GM23248 (cell line): ENCODE data around the gene PDE6B. TPM values are rescaled to one million over a fixed set of nuclear protein-coding genes. Genes with fewer than 3 reads are reported as not detected.

Experiments
- DNase-seq: peaks from one replicate; pipeline ENCODE4 v3.0.0-alpha.2; 2015
- H2AFZ ChIP-seq: fragments of 200-600 bp; sonication (generic); 2 replicates; pipeline ENCODE4 v1.6.1; 2016; ENCODE audit warnings: antibody characterized with exemption
- H3F3A ChIP-seq: fragments of 200-600 bp; sonication (generic); 2 replicates; pipeline ENCODE4 v1.6.1; 2016; ENCODE audit warnings: mild to moderate bottlenecking, antibody characterized with exemption, mixed run types; ENCODE audit not compliant: insufficient read depth
- H3K27ac ChIP-seq: fragments of 200-600 bp; sonication (generic); 2 replicates; pipeline ENCODE4 v1.5.1; 2016; ENCODE audit warnings: mild to moderate bottlenecking
- H3K27me3 ChIP-seq: fragments of 200-600 bp; sonication (generic); replicated peaks from 2 replicates; pipeline ENCODE4 v1.6.1; 2016; ENCODE audit warnings: mild to moderate bottlenecking; ENCODE audit not compliant: insufficient read depth
- H3K36me3 ChIP-seq: fragments of 200-600 bp; sonication (generic); 2 replicates; pipeline ENCODE4 v1.6.1; 2016; ENCODE audit warnings: low read depth, mild to moderate bottlenecking
- H3K4me1 ChIP-seq: fragments of 200-600 bp; sonication (generic); 2 replicates; pipeline ENCODE4 v1.6.1; 2016; ENCODE audit warnings: mild to moderate bottlenecking; ENCODE audit not compliant: insufficient read depth
- H3K4me2 ChIP-seq: fragments of 200-600 bp; sonication (generic); one replicate; pipeline ENCODE4 v1.6.1; 2016; ENCODE audit warnings: mild to moderate bottlenecking; ENCODE audit not compliant: unreplicated experiment
- H3K4me3 ChIP-seq: fragments of 200-600 bp; sonication (generic); 2 replicates; pipeline ENCODE4 v1.5.1; 2016; ENCODE audit warnings: mild to moderate bottlenecking
- H3K79me2 ChIP-seq: fragments of 200-600 bp; sonication (generic); 2 replicates; pipeline ENCODE4 v1.6.1; 2016; ENCODE audit warnings: mild to moderate bottlenecking; ENCODE audit not compliant: insufficient read depth
- H3K9ac ChIP-seq: fragments of 200-600 bp; sonication (generic); 2 replicates; pipeline ENCODE4 v1.6.1; 2016; ENCODE audit warnings: mild to moderate bottlenecking
- H3K9me2 ChIP-seq: fragments of 200-600 bp; sonication (generic); 2 replicates; pipeline ENCODE4 v1.6.1; 2016; ENCODE audit warnings: mixed run types, mild to moderate bottlenecking, moderate library complexity; ENCODE audit not compliant: insufficient read depth
- H3K9me3 ChIP-seq: fragments of 200-600 bp; sonication (generic); one replicate; pipeline ENCODE4 v1.6.1; 2017; ENCODE audit warnings: low read depth
- H4K20me1 ChIP-seq: fragments of 200-600 bp; sonication (generic); 2 replicates; pipeline ENCODE4 v1.6.0; 2016; ENCODE audit not compliant: insufficient read depth
- EZH2 ChIP-seq: fragments of 200-600 bp; sonication (generic); IDR thresholded peaks from 2 replicates; pipeline ENCODE4 v1.6.1; 2018; ENCODE audit warnings: antibody characterized with exemption, mild to moderate bottlenecking; ENCODE audit not compliant: insufficient read depth, poor library complexity, severe bottlenecking
- EZH2phosphoT487 ChIP-seq: fragments of 200-600 bp; sonication (generic); IDR thresholded peaks from 2 replicates; pipeline ENCODE4 v1.6.1; 2018; ENCODE audit warnings: antibody characterized with exemption, moderate library complexity, mild to moderate bottlenecking, low read depth; ENCODE audit not compliant: insufficient read depth
- WGBS, 2 experiments: methylation state at CpG; one replicate each; pipeline ENCODE4 v1.1.6; 2015 to 2017; ENCODE audit warnings: low lambda C conversion rate in 2 of 2, low coverage in 1 of 2; ENCODE audit errors: missing lambda C conversion rate in 2 of 2; 5-methylcytosine and 5-hydroxymethylcytosine counted together
- in situ Hi-C: fragments of 300-500 bp; cut with MboI; formaldehyde crosslinking; loops from 2 replicates; pipeline ENCODE4 v1.15.0; 2020
- polyA plus RNA-seq: library from polyadenylated mRNA; unstranded; fragments of >200 nt; fragmentation: Nextera tagmentation; extraction: Ambion mirVana; gene quantifications from 2 replicates; pipeline ENCODE4 v1.2.1, GENCODE V29; 2016
- total RNA-seq: library from RNA; depleted of rRNA; stranded (reverse); fragments of >200 nt; shearing (Covaris generic); gene quantifications from 2 replicates; pipeline ENCODE4 v1.2.3, GENCODE V29; 2014

Gene PDE6B
- total and polyA plus RNA-seq, 2 experiments from 2014 or later = 0.11 TPM; not detected in 1

GRCh38 chr4:686413-687040, 61.2 kb downstream of the PDE6B start:
- Histone ChIP-seq H3K4me2 (no peak overlapping the region), H2AFZ (no peak overlapping the region), H3K9me3 (no peaks in the 10 kb centered on the region), H3K4me3 (no peak overlapping the region), H3K36me3 (no peaks in the 10 kb centered on the region), H4K20me1 (no peaks in the 10 kb centered on the region), H3K27me3 (no peaks in the 10 kb centered on the region), H3K79me2 (no peaks in the 10 kb centered on the region), H3K4me1 (peaks cover 22% of the 10 kb centered on the region), H3K9ac (no peak overlapping the region), H3K27ac (peak overlapping the region; percentile 96), H3K9me2 (no peaks in the 10 kb centered on the region), H3F3A (peaks cover 12% of the 10 kb centered on the region; the same call in 1 of the 2 replicates)
- 89 to 98% methylated on average over 24 to 27 of the region's 31 CpGs for WGBS, 2 experiments
- in situ Hi-C loops = no loop called here
- no peak for DNase-seq
- TF ChIP-seq EZH2phosphoT487 = no peak

GRCh38 chr4:687048-687970, 61.9 kb downstream of the PDE6B start:
- DNase-seq = peak; percentile 98
- peak overlapping the region; percentile 96 for H3K27ac ChIP-seq
- H3K4me3 ChIP-seq = peak overlapping the region; percentile 66
- no peaks in the 10 kb centered on the region for H3K36me3 ChIP-seq
- no peaks in the 10 kb centered on the region for H4K20me1 ChIP-seq
- WGBS, 2 experiments = 24 to 26% methylated on average over 35 to 38 of the region's 38 CpGs
- H3K4me2 ChIP-seq = peak overlapping the region; percentile 76
- H3K4me1 ChIP-seq = peaks cover 22% of the 10 kb centered on the region
- H2AFZ ChIP-seq = peak overlapping the region; percentile 63
- in situ Hi-C loops = no loop called here
- no peaks in the 10 kb centered on the region for H3K27me3 ChIP-seq
- peaks cover 12% of the 10 kb centered on the region; the same call in 1 of the 2 replicates for H3F3A ChIP-seq
- TF ChIP-seq EZH2 = no peak
- TF ChIP-seq EZH2phosphoT487 = no peak
- H3K9me3 ChIP-seq = no peaks in the 10 kb centered on the region
- H3K9ac ChIP-seq = peak overlapping the region; percentile 76
- no peaks in the 10 kb centered on the region for H3K79me2 ChIP-seq
- H3K9me2 ChIP-seq = no peaks in the 10 kb centered on the region

DNA sequence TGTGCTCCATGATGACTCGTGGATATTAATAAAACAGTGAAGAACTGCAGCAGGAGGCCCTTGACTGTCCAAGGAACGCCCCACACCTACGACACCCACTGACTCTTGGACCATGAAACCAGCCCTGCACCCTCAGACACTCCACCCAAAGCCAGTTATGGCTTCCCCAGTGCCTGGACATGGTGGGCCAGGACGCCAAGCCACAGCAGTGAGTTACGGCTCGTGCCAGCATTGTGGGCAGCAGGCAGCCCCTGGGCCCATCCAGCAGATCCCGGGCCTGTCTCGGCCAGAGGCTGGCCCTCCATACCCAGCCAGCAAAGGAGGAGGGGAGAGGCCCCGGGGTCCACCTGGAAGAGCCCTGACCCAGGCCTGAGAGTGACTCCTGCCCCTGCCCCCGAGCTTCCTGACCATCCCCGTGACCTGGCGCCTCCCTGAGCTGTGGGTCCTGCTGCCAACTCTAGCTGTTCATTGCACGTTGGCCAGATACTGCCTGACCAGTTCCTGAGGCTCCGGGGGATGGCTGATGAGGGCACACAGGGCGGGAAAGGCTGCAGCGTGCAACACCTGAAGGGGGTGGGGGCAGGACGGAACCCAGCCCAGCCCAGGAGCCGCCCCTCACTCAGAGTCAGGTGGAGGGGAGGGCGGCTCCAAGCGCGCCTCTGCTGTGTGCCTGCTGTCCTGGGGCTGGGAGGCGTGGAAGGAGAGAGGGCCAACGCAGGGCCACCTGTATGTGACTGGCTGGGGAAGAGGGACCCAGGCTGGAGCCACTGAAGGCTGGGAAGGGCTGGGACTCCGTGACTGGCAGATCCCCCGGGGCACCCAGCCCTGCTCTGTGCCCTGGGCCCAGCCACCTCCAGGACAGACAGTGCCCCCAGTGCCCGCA, 62.8 kb downstream of the PDE6B start:
- in situ Hi-C loops = no loop called here
- no peak for TF ChIP-seq EZH2
- TF ChIP-seq EZH2phosphoT487 = no peak
- H3K4me3 ChIP-seq = peak overlapping the region; percentile 66
- H3K36me3 ChIP-seq = no peaks in the 10 kb centered on the region
- no peaks in the 10 kb centered on the region for H4K20me1 ChIP-seq
- no peaks in the 10 kb centered on the region for H3K27me3 ChIP-seq
- no peaks in the 10 kb centered on the region for H3K9me3 ChIP-seq
- H3F3A ChIP-seq = peaks cover 12% of the 10 kb centered on the region; the same call in 1 of the 2 replicates
- peak overlapping the region; percentile 76 for H3K4me2 ChIP-seq
- WGBS, 2 experiments = 73 to 77% methylated on average over 24 to 25 of the region's 26 CpGs
- H3K4me1 ChIP-seq = peaks cover 22% of the 10 kb centered on the region
- H3K79me2 ChIP-seq = no peaks in the 10 kb centered on the region
- peak overlapping the region; percentile 96 for H3K27ac ChIP-seq
- peak overlapping the region; percentile 71 for H2AFZ ChIP-seq
- H3K9ac ChIP-seq = peak overlapping the region; percentile 76
- H3K9me2 ChIP-seq = no peaks in the 10 kb centered on the region
- DNase-seq = no peak
